NT2/D1 (cell line): Measurements from ENCODE around the gene CD163.

ENCODE experiments used
- YY1 ChIP-seq: IDR thresholded peaks from 2 replicates; pipeline ENCODE4 v1.6.1; 2011; ENCODE audit not compliant: insufficient read length, insufficient read depth
- ZNF274 ChIP-seq: IDR thresholded peaks from 2 replicates; pipeline ENCODE4 v1.6.1; 2011; ENCODE audit warnings: mild to moderate bottlenecking, low read depth, low read length

- TF ChIP-seq ZNF274 (no peak), YY1 (no peak)
Observed at GRCh38 chr12:7451756-7452155, 51.8 kb downstream of the CD163 start.
